HG03521 (cell line): ENCODE measurements around the gene AMPD3.

ENCODE experiments used
- ATAC-seq: cut with Tn5 transposase; IDR thresholded peaks from one replicate; pipeline ENCODE4 v1.9.1; 2021; ENCODE audit warnings: mild to moderate bottlenecking, moderate library complexity; ENCODE audit not compliant: unreplicated experiment

The AMPD3 gene

GRCh38 chr11:10486161-10486840 is 31.2 kb downstream of the AMPD3 start:
- ATAC-seq = no peak

DNA sequence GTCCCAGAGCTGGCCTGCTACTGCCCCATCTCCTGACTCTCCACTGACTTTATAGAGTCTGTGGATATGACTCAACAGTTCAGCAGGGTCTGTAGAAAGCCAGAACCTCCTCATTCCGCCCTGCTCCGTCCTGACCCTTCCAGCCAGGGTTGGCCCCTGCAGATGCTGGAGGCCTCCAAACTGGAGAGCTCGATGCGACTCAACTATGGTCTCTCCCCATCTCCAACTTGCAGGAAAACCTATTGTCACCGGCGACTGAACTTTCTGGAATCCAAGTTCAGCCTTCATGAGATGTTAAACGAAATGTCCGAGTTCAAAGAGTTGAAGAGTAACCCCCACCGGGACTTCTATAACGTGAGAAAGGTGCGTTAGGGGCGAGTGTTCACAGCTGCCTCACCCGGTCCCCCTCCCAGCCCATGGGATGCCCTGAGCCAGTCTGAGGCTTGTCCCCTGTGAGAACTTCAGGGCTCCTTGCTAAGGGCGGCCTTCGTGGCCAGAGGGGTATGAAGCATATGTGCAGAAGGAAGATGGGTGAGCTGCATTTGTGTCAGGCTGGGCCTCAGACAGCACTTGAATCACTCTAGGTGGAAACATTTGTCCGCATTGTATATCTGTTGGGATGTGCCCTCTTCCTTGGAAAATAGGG is 32.1 kb downstream of the AMPD3 start:
- no peak for ATAC-seq

GRCh38 chr11:10488121-10488933 is 33.3 kb downstream of the AMPD3 start:
- no peak for ATAC-seq

GRCh38 chr11:10488934-10489691 is 34.0 kb downstream of the AMPD3 start:
- ATAC-seq = no peak

DNA sequence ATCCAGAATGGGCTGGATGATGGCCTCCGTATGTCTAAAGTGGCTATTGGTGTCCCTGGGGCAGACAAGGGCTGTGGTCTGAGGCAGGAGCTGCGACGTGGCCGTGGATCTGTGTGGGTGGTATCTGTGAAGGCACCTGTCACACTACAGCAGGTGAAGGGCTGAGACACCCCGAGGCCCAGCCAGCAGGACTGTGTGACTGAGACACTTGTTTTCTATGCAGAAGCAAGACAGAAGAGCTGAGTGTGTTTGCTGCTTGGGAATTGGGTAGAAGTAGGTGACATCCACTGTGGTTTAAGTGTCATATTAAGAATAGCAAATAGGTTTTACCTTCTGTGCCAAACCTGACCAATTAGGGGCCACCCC is 35.0 kb downstream of the AMPD3 start:
- no peak for ATAC-seq

DNA sequence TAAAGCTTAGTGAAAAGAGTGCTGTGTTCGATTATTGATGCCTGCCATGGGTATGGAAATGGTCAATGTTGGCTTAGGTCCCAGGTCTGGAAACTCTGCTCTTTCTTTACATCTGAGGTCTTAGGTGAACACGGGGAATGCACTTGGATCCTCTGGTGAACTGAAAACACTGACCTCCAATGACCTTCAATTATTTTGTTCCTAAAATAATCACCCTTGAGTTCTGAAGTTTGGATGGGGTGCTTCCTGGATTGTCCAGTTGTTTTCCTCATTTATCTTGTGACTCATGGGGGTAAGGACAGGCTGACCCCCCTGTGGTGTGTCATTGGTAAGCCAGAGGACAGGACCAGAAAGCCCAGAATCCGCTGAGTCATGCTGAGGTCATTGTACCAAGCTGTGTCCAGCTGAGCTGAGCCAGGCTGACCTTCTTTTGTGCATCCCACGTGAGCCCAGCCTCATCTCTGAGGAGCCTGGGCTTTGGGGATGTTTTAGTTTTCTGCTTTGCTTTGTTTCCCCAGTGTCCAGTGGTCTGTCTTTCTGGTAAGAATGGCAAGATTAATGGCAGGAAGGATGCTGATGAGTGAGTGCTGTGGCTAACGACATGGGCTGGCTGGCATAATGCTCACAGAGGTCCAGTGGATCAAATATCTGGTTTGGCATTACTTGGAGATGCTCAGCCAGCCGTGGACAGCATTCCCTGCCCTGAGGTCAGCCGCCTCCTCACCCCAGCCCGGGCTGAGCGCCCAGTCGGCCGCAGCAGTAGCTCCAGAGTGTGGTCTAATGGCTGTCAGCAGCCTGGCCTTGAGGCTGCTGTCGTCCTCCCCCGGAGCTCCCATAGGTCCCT is 35.6 kb downstream of the AMPD3 start:
- no peak for ATAC-seq

GRCh38 chr11:10492084-10492483 is 37.0 kb downstream of the AMPD3 start:
- ATAC-seq = no peak

DNA sequence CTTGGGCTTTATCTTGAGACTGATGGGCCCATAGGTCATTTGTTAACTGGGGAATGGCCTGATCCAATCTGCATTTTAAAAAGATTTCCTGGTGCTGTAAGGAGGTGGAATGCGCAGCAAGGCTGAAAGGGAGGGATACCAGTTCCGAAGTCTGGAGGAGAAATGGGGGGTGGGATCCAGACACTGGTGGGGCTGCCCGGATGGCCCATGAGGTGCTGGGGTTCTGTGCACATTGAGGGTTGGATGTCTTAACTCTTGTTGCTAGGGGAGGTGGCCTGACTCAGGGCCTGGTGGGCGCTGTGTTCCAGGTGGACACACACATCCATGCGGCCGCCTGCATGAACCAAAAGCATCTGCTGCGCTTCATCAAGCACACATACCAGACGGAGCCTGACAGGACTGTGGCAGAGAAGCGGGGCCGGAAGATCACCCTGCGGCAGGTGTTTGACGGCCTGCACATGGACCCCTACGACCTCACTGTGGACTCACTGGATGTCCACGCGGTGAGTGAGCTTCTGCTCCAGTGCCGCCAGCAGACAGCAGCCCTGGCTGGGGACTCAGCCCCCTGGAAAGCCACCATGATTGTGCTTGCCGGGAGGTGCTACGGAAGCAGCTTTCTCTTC is 38.1 kb downstream of the AMPD3 start:
- ATAC-seq = no peak

DNA sequence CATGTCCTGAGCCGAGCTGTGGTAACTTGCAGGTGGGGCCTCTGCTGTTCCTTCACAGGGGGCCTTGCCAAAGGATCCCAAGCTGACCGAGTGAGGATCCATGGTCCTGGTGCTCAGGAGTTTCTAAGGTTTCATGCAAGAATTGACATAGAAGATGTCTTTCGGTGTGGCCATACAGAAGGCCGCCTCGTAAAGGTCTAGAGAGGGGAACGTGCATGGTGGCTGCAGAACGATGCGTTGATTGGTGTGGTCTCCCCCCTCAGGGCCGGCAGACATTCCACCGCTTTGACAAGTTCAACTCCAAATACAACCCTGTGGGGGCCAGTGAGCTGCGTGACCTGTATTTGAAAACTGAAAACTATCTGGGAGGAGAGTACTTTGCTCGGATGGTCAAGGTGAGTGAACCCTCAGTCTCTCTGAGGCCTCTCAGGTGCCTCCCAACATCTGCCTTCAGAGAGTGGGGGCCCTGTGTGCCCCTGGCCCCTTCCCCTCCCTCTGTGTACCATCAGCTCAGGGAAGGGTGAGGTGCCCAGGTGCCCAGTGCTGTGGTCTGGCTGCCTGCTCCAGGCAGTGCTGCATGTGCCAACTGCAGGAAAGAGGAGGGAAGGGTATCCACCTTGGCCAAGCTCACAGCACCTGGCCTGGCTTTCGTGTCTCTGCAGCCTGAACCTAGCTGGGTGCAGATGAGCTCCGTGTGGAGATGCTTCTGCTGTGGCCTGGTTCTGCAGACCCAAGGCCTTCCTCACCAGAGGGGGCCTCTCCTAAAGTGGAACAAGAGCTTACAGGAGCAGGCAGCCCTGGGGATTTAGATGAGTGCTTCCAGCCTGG is 39.8 kb downstream of the AMPD3 start:
- no peak for ATAC-seq

DNA sequence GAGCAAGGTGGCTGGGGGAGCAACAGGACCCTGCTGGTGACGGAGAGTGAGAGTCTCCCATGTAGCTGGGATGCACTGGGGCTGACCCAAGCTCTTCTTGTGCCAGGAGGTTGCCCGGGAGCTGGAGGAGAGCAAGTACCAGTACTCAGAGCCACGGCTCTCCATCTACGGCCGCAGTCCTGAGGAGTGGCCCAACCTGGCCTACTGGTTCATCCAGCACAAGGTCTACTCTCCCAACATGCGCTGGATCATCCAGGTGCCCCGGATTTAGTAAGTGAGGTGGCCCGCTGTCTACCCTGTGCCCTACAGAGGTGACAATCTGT is 40.4 kb downstream of the AMPD3 start:
- no peak for ATAC-seq

GRCh38 chr11:10496296-10496936 is 41.4 kb downstream of the AMPD3 start:
- no peak for ATAC-seq

GRCh38 chr11:10497371-10498021 is 42.4 kb downstream of the AMPD3 start:
- ATAC-seq = no peak

DNA sequence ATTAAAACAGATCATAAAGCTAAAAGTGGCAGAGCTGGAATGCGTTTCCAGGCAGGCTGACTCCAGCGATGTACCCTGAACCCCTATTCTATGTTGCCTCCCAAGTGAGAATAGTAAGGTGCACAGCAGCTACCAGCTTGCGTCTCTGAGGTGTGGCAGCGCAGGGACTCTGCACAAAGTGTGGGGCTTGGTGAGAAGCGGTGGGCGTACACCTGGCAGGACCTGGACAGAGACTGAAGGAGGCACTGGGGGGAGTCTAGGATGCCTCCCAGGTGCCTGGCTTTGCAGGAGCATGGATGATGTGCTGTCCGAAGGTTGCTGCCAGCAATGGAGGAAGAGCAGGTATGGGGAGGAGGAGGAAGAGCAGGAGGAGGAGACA is 42.9 kb downstream of the AMPD3 start:
- ATAC-seq = no peak

- ATAC-seq = no peak
These were observed 43.6 kb downstream of the AMPD3 start for GRCh38 chr11:10498426-10499250.

- no peak for ATAC-seq
These were observed 44.4 kb downstream of the AMPD3 start for GRCh38 chr11:10499452-10499851.

DNA sequence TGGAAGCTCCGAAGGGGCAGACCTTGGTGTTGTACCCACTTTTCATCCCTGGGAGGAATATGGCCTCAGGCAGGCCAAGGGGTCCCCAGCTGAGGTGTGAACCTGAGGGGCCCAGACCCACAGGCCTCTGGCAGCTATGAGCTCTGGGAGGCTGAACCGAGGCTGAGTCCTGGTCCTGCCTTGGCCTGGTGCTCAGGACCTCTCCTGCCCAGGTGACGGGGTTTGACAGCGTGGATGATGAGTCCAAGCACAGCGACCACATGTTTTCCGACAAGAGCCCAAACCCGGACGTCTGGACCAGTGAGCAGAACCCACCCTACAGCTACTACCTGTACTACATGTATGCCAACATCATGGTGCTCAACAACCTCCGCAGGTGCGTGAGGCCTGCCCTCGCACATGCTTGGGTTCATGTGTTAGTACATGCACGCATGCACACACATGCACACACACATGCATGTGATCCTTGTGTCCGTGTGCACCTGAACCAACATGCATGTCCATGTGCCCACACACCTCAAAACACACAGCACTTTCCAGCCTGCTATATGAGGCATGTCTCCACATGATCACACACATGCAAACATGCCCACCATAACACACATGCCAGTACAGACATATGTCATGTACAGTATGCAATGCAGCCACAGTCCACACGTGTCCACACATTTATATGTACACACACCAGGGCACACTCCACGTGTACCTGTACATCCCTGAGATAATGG is 45.0 kb downstream of the AMPD3 start:
- no peak for ATAC-seq
